Mesenteric fat pad (tissue), 1 donor: ENCODE measurements around the gene ATP8A1. TPM values are rescaled to one million over a fixed set of nuclear protein-coding genes. Genes with fewer than 3 reads are reported as not detected.

ENCODE experiments used
- DNase-seq: peaks from one replicate; pipeline ENCODE4 v3.0.0-alpha.2; 2020; ENCODE audit warnings: low spot score
- total RNA-seq: library from RNA; stranded (reverse); fragmentation: NEBNext Ultra II Directional; extraction: Animal tissue kit (Norgen Biotek cat#: 25700); gene quantifications from one replicate; pipeline ENCODE4 v1.2.1, GENCODE V29; 2021
- donor health status: DM: yes; HTN: yes; CAD: no.

ATP8A1 gene
- total RNA-seq, 1 donor from 2014 or later: 11.3 TPM

- DNase-seq: no peak
Observed at GRCh38 chr4:42627885-42628646, 28.8 kb downstream of the ATP8A1 start.

DNA sequence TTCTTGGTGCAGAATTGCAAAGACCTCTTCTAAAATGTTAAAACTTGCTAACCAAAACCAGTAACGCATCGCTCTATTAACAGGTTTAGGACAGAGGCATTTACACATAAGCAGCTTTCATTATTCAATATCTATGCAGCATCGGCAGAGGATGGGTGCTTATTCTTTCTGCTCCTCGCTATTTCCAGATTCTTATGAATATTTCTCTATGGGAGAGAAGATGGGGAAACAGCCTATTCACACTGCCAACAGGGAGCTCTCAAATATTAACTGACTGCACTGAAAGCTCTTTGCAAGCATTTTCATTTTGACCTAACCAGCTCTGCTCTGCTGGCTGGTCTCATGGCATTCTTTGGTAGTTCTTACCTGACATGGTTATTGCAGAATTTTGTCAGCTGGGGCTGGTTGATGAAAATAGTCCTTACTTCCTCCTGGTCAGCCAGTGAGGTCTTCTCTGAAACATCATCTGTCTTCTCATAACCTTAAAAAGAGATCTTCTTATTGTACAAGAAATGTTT, 30.2 kb downstream of the ATP8A1 start:
- no peak for DNase-seq

GRCh38 chr4:42625329-42625728, 31.6 kb downstream of the ATP8A1 start:
- no peak for DNase-seq

GRCh38 chr4:42624551-42624950, 32.4 kb downstream of the ATP8A1 start:
- no peak for DNase-seq

GRCh38 chr4:42618023-42618422, 38.9 kb downstream of the ATP8A1 start:
- no peak for DNase-seq

DNA sequence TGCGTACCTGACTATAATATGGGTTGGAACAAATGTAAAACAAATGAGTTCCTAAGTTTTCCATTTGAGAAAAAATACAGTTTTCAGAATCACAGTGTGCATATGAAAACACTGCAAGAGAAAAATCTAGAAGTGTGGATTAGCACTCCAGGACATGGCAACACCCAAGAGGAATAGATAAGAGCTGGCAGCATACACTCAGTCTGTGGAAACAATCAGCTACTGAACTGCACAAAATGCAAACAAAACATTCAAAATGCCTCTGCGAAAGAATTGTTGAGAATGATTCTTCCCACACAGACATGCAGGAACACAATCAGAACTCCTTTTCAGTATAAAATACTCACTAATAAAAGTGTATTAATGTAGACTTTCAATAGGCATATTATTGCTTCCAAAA, 39.9 kb downstream of the ATP8A1 start:
- no peak for DNase-seq

DNA sequence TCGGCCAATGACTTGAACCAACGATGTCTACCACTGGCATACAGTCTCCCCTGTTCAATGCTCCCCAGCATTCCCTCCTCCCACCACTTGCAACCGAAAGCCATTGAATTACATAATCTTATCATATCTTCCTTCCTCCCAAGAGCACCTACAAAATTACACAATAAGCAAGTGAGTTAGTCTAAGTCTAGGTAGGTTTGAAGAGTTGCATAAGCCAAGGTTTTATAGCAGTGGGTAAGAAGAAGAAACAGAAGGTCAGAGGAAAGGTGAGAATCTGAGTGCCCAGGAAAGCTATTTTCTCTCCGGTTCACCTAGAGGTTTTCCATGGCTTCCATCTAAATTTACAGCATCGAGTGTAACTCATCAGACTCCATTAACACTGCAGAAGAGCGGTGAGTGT, 40.3 kb downstream of the ATP8A1 start:
- no peak for DNase-seq

DNA sequence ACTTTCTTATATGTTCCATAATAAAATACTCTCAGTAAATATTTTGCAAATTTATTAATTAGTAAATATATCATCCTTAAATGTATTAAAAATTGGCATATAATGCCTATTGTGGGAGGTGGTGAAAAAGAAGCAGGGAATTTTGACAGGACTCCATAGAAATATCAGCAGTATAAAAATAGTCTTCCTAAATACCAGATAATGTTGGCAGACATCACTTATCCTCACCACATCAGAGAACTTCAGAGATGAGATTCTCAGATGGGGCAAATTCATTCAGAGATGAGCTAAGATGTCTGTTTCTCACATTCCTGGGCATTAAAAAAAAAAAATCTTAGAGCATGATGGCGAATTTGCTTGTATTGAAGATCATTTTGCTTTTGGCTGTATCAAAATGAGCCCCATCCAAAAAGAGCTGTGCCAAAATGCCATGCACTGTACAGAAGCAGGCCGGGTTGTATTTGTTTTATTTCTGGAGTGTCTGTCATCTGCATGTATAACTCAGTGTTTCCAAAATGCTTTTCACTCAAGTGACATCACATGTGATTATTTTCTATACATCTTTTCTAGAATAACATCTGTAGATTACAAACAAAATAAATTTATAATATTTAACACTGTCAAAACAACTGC, 41.7 kb downstream of the ATP8A1 start:
- no peak for DNase-seq

DNA sequence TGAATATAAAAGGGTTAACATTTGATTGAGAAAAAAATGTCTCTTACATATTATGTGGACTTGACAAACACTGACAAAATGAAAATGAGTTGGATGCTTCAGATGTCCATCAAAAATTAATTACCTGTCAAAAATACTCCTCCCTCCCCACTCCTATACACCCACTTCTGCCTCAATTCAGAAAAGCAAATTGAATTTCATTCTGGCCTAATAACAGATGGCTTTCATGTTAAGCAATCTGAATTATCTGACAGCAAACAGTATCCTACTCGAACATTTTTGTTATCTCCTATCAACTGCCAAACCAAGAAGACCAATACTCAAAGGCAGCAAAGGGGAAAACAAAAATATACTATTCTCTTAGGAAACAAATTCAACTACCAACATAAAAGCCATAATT, 44.0 kb downstream of the ATP8A1 start:
- DNase-seq: no peak

GRCh38 chr4:42610941-42611340, 46.0 kb downstream of the ATP8A1 start:
- no peak for DNase-seq

DNA sequence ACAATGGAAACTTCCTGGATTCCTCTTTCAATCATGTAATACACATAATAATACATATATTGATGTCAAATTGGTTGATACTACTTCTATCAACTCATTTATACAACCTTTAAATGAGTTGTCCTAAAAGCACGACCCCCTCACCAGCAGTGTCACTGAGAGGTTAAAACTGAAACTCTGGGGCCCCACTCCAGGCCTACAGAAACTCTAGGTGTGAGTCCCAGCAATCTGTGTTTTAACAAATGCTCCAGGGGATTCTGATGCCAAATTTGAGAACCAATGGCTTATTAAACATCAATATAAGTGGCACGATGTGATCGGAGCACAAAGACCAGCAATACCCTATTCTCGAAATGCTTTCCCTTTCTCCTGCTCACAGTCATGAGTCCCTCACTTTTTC, 47.9 kb downstream of the ATP8A1 start:
- DNase-seq: no peak

DNA sequence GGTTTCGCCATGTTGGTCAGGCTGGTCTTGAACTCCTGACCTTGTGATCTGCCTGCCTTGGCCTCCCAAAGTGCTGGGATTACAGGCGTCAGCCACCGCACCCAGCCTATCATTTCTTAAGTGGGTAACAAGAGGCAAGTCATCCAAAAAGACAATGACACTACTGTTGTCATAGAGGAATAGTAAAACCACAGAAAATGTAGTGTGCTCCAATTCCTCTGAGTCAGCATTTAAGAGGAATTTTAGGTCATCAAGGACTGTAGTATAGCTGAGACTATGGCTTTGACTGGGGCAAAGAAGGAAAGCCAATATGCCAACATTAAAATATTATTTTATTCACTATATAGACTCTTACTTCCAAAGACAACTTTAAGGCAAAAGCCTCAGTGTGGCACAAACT, 48.4 kb downstream of the ATP8A1 start:
- DNase-seq: no peak

DNA sequence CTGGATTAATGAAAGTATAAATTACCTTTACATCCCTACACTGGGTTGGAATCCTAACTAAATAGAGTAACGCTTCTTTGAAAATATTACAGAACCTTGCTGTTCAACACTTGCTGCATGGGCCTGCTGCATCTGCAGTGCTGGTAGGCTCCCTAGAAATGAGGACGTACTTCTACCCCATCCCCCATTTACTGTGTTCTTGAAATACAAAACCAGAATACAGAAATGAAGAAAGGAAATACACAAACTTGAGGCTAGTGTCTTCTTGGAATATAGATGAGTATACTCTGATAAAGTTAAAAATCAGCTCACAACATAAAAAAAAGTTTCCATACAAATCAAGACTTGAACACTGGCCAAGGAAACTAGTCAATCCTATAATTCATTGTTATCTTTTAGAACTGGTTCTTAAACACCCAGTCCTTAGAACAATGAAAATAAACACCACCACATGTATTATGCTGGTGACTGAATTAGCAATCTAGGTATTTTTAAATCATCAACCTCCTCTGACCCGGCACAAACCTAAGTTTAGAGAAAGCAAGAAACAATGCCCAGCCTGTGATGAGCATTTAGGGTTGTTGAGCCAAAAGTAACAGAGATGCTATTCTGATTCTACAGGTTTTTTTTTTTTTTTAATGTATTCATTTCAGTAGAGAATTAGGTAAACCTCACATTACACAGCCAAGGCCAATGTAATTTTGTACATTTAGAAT, 49.7 kb downstream of the ATP8A1 start:
- DNase-seq: no peak

GRCh38 chr4:42605264-42605663, 51.6 kb downstream of the ATP8A1 start:
- DNase-seq: no peak

DNA sequence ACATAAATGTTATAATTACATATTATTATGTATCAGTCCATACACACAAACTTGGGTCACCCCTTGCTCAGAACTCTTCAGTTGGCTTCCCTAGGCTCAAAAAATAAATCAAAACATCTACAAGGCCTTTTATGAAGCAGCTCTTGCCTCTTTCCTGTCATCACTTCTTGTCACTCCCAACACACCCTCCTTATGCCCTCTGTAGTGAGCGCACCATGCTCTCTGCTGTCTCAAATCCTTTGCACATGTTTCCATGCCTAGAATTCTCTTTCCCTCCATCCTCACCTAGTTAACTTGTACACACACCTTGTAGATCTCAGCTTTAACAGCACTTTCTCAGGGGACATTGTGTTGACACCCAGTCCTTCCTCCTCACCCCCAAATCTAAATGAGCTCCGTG, 53.0 kb downstream of the ATP8A1 start:
- no peak for DNase-seq

DNA sequence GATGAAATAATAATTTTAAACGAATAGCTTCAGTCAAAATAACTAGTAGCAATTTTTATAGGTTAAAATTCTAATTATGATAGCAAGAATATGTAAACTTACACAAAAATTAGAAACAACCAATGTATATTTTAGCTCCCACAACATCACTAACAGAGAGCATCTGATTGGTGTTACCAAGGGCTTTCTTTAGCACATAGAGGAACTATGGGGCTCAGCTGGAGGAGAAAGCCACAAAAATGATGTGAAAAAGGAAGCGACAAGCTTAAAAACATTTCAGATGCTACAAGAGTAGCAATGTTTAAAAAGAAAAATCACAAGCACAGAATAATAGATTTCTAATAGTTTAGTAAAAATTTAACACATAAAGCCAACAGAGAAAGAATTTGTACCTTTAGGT, 56.3 kb downstream of the ATP8A1 start:
- DNase-seq: no peak

- no peak for DNase-seq
Observed at GRCh38 chr4:42596918-42597317, 60.0 kb downstream of the ATP8A1 start.

DNA sequence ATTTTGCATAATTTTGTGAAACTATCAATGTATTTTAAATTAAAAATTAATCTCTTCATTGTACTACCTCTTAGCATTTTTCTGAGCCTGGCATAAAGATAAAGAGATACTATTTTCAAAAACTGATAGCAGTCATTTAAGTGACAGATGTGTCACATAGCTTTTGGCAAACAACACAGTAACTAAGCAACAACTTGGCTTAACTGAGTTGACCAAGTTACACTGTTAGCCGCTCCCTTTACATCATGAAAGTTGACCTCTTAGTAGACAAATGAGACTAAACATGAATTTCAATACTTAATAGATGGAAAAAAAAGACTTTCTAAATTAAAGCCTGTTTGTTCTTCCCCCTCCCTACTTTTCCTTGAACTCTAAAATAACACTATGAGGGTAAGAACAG, 62.0 kb downstream of the ATP8A1 start:
- no peak for DNase-seq

GRCh38 chr4:42588909-42589308, 68.0 kb downstream of the ATP8A1 start:
- no peak for DNase-seq

DNA sequence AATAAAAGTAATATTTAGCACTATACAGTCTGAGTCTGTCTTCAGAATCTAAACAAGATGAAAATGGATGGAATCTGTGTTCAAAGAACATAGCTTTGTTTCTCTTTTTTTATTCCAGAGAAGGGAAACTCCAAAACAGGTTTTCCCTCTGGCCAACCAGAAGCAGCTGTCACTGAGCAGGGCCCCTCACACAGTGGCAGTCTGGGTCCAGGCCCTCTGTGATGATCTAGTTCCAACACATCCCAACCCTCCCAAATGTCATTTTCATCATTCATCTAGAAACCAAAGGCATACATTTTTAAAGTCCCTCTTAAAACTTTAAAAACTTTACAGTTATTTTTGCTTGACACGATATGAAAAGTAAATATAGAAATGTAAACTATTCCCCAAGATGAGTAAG, 70.1 kb downstream of the ATP8A1 start:
- DNase-seq: no peak

- DNase-seq: no peak
Observed at GRCh38 chr4:42579903-42580302, 77.0 kb downstream of the ATP8A1 start.

- no peak for DNase-seq
Observed at GRCh38 chr4:42578187-42578586, 78.7 kb downstream of the ATP8A1 start.
